HG02870 (cell line): ENCODE data around the gene ISG20.

Source experiments
- ATAC-seq: cut with Tn5 transposase; IDR thresholded peaks from one replicate; pipeline ENCODE4 v1.9.1; 2021; ENCODE audit warnings: mild to moderate bottlenecking, moderate library complexity; ENCODE audit not compliant: unreplicated experiment

Gene ISG20

DNA sequence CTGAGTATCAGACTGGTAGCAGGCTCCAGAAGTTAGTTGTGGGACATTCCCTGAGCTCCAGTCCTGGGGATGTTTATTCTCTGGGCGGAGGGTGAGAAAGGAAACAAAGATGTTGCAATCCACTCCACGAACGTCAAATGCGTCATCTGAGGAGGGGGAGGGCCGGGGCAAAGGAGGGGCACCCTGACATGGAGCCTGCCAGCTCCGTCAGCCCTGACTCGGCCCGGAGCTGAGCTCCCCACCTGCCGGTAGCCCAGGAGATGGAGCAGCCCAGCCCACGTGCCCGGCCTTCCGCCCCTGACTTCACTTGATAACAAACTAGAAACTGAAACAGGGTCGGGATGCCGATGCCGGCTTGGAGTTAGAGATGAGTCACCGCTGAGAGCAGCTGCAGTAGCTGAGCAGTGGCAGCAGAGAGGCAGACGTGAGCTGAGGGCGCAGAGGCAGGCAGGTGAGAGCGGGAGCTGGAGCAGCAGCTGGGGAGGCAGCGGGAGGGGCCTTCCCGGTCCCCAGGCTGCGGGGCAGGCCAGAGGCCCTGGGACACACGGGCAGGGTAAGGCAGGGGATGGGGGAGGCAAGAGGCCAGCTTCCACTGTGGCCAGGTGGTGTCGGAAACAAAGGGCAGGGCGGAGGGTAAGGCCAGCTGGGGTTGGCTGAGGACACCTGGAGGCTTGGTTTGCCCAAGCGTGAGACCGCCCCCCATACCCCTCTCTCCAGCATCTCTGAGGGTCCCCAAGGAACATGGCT lies at the start of gene ISG20:
Gene ISG20, plus strand, starts transcription at position 391 of the 747 bp plus-strand sequence. Its CDS starts 351 bp downstream, at position 742.
- peak; percentile 62 for ATAC-seq

DNA sequence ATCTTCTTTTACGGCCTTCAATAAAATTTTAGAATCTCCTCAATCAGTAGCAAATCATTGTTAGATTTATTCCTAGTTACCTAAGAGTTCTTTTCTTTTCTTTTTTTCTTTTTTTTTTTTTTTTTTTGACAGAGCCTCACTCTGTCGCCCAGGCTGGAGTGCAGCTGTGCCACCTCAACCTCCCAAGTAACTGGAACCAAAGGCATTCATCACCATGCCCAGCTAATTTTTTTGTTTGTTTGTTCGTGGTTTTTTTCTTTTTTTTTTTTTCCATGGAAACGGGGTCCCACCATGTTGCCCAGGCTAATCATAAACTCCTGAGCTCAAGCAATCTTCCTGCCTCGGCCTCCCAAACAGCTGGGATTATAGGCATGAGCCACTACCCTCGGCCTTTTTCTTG lies 48.1 kb upstream of the ISG20 start:
- ATAC-seq = no peak

DNA sequence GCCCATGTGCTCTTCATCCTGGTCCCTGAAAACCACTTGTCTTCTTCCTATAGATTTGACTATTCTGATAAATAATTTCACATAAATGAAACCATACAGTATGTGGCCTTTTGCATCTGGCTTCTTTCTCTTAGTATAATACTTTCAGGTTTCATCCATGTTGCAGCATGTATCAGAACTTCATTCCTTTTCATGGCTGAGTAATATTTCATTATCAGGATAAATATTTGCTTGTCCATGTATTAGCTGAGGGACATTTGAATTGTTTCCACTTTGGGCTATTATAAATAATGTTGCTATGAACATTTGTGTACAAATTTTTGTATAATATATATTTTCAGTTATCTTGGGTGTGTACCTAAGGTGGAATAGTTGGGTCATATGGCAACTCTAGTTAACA lies 47.4 kb upstream of the ISG20 start:
- no peak for ATAC-seq

DNA sequence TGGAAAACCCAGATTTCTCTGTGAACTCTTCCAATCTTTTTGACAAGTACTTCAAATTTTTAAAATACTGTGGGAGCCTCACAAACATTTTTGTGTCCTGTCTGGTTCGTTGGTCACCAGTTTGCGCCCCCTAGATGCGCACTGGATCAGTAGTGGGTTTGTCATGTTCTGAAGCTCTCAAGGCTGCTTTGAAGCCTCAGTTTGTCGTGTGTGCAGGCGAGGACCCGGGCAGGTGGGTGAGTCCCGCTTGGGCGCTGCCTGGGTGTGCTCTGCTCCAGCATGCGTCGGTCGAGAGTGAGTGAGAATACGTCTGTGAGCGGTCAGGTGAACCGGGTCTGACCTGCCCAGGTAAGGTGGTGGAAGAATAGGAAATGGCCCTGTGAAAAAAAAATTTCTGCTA lies 34.9 kb upstream of the ISG20 start:
- no peak for ATAC-seq

DNA sequence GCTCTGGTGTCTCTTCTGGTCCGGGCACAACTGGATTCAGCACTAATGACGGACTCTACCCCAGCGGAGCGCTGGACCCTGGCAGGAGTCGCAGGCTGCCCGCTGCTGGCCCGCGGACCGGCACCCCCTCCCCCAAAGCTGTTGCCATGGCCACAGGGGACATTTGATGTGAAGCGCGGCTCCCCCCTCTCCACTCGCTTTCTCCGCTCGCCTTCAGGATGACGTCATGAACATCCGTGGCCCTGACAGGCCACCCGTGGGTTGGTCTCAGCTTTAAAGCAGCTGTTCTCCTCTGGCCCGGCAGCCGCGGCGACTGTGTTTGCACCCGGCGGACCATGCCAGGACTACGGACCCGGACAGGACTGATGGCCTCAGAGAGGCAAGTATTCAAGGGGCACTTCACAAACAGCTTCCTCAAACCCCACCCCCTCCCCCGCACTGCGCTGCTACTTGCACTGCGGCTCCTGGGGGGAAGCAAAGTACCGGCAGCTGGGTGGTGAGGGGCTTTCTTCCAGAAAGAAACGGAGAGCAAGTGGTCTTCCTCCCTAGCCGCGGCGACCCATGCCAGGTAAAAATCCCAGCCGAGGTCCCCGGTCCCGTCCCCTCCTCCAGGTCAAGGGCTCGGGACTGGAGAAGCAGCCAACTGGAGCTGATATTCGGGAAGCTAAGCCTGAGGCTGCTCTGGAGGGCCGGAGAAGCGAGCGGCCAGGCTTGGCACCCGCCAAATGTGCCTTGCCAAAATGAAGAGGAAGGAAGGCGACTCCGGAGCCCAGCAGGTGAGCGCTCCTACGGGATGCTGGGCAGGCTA lies 34.2 kb upstream of the ISG20 start:
- ATAC-seq = no peak

DNA sequence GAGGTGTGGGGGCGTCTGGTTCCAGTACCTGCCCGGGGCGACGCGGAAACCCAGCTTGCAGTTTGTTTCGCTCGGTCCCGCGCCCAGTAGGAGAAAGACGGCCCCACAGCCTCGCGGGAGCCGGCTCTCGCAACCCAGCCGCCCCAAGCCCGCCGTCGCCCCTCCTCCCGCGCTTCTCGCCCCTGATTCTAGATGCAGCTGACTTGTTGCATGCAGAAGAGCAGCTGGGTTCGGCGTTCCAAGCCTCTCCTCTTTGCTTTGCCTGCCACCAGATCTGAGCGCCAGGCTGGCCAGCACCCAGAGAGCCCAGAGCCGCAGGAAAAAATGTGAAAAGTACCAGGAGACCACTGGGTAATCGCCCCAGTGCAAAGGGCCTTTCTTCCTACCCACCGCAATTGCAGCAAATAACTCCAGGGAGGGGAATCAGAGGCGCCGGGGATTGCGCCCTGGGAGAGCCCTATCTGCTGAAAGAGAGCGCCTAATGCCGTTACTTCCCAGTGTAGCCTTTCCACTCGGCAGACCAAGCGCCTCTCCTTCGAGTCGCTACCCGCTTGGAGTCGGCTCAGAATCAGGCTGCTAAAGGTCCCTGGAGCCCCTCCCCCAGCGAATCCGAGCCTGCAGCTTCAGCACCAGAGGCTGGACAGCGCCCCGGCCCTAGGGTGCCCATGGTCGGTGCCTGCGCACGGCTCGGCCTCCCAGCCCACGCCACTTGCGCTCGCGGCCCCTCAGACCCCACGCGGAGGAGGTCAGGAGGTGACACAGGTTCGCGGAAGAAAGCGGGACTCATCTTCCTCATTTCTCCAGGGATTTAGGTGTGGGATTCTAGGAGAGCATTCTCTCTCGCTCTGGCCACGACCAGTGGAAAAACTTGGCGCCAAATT lies 33.4 kb upstream of the ISG20 start:
- no peak for ATAC-seq

DNA sequence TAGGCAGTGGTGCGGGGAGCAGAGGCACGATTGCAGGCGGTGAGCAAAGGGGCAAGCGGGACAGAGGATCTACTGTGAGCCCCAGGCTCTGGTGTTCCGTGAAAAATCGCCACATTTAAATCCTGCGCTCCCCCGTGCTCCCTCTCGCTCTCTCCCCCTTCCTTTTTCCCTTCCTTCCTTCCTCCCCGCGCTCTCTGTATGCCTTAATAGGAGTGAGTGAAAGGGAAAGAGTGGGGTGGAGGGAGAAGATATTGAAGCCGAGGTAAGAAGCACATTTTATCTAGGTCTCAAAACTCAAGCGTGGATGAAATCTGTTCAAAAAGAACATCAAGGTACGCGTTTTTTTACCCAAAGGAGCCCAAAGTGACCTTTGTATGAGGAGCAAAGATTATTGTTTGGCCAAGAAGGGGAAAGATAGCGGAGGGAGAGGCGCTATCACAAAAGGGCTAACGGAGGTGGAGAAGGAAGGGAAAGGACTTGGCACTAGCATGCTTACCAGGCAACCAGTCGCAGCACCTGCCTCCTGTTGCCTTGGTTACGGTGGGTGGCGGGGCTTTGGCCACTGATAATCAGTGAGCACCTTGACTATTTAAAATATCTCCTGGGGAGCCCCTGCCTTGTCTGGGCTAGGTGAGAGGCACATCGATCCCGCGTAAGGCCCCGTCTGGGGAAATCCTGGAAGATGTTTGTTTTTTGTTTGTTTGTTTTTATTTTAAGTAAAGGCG lies 32.6 kb upstream of the ISG20 start:
- no peak for ATAC-seq

DNA sequence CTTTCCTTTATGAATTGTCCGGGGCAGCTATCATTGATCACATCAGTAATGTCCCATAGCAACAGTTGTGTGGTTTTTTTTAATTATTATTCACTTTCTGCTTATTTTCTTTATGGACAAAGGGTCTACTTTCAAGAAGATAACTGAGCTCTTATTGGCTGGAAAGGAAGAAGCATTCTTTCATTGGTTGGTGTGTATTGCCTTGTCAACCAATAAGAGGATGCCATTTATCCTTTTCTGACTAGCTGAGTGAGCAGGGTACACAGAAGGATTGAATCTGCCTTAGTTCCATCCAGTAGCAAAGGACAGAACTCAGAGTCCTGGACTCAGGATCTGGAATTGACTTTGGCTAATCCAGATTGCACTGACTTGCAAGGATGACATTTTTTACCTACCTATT lies 30.9 kb upstream of the ISG20 start:
- ATAC-seq = no peak

DNA sequence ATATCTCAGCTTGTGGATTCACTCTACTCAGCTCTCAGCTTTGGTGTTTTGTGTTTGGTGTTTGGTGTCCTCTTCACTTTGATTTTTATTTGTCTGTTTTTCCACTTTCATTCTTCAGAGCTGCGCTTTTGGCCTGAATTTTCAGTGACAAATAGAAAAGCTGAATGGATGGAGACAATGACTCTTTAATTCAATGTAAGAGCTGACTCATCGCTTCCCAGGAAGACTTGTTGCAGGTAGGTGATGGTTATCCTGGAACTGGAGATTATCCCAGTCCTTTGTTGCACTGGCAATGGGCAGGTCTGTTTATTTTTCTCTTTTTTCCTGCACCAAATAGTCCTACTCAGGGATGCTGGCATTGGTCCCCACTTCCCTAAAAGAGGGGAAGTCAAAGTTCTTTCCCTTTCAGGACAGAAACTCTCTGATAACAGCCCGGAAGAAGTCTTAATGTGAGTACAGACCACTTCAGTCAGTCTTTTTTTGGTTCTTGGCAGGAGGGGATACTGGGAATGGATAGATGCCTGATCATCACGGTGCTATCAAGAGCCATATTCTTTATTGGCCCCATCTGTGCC lies 30.1 kb upstream of the ISG20 start:
- ATAC-seq = no peak

DNA sequence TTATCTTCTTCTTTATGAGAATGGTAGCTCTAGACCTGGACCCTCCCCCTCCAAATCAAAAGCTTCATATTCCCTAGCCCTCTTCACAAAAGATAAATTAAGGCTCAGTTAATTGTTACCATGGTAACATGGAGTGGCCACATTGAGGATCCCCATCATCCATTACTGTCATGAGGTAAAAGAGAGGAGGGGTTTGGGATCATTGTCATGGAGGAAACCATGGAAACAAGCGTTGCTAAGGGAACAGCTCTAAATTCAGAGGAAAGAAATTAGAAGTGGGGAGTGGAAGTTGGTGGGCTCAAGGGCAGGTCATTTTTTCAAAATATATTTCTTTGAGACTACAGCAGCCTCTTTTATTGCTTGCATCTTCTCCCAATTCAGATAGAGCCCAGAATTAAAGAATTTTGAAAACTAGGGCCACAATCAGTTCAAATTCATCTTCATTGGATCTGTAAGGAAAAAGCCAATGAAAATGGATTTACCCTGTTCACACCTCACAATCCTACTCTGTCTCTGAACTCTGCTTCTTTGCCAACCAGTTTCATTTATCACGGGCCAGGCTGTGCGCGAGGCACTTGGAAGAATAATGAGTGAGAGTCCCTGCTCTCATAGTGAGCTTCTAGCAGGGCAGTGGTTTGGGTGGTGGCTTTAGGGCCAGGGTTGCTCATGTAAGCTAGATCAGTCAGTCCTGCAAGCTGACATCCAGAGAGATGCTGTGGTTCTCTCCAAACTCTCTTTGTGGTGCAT lies 29.3 kb upstream of the ISG20 start:
- no peak for ATAC-seq

DNA sequence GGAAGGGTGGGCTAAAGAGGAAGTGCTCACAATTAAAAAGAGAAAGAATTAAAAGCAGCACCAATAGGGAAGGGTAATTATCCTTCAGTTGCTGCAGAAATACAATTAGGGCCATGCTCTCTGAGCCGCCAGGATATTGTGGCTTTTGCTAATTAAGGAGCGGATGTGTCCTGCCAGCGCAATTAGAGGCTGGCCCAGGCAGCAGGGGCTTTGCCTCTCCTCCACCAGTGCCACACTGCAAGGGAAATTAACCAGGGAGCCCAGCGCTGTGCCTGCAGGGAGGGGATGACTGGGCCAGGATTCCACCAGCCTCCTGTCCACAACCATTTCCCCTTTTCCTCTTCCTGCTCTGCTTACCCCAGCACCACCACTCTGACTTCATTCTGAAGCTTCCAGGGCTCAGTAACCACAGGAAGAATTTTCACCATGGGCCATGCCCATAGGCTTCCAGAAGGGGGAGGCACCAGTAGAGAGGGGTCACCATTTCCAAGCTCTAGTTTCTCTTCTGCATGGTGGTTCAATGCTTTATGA lies 28.1 kb upstream of the ISG20 start:
- ATAC-seq = no peak

DNA sequence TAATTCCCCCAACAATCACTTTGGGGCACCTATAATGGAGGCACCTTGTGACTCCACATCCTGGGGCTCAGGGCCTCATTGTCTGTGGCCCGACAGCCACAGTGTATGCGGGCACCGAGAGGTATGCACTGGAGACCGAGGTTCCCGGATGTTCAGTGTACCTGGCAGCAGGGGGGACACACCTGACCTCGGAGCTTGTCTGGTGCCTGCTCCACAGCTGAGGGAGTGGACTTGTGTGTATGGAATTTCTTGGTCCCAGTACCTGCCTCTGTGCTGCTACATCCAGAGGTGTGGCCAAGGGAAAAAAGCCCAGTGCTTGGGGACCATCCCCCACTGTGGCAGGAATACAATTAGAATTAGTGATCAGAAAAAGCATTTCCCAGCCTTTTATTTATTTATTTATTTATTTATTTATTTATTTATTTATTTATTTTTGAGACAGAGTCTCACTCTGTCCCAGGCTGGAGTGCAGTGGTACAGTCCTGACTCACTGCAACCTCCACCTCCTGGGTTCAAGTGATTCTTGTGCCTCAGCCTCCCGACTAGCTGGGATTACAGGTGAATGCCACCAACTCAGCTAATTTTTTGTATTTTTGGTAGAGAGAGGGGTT lies 26.5 kb upstream of the ISG20 start:
- no peak for ATAC-seq

DNA sequence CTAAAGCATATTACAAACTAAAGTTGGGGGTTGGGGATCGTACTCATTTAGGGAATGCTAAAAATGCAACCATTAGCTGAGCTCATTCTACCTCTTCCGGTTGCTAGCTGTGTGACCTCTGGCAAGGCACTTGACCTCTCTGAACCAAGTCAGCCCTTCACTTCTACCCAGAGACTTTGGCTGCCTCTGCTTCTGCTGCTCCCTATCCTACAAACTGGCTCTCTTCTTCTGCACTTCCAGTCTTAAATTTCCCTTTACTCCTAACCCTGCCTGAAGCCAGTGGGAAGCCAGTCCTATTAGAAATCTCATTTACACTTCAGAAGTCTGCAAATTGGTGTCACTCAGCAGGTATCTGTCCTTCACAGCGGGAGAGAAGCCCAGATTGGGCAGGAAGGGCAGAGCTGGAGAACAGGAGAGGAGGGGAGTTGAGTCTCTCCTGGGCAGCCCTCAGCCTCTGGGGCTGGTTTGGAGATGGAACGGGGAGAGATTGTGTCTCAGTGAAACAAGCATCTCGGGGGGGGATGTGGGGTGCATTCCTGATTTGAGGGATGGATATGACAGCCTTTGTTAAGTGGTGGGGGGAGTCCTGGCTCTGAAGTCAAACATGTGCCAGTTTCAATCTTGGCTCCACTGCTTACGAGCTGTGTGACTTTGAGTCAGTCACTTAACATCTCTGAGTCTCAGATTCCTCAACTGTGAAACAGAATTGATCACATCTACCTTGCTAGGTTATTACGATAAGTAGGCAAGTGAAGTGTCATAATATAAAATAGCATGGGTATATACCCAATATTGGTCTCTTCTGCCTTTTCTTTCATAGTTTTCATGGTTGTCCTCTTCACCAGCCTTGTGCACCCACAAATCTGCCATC lies 25.5 kb upstream of the ISG20 start:
- ATAC-seq = no peak

DNA sequence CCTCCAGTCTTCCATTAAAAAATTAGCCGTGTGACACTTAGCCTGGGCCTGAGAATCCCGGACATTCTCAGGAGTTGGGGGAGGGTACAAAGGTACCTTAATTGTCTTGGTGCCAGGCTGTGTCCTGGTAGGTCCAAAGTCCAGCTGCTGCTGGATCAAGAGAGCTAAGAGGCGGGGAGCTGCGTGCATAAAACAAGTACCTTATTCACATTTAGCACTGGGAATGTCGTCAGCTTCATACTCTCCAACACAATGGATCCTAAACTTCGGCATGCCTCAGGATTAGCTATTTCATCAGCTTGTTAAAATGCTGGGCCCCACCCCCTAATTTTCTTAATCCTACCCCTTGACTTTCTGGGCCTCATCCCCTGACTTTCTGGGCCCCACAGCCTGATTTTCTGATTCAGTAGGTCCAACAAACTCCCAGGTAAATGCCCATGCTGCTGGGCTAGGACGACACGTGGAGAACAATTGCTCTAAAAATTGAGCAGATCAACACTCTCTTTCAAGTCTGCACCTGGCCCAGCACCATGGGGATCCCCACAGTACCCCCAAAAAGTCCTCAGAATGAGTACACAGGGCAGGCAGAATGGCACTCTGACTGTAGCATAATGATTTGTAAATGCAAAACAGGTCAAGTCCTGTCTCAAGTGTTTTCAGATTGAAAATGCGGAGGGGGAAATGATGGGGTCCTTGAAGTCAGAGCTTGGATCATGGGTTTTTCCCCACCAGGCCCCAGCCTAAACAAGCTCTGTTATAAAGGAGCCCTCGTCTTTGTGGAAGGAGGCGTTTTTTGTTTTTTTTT lies 23.3 kb upstream of the ISG20 start:
- peak; percentile 84 for ATAC-seq

DNA sequence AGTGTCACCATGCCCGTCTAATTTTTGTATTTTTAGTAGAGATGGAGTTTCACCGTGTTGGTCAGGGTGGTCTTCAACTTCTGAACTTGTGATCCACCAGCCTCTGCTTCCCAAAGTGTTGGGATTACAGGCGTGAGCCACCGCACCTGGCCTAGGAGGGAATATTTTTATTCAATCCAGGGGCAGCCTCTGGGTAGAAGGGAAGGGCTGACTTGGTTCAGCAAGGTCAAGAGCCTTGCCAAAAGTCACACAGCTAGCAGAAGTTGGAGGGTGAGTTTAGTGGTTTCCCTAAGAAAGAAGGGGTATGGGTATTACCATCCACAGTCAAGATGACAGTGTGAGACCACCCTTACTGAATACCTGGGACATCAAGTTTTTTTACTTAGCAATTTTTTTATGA lies 22.6 kb upstream of the ISG20 start:
- ATAC-seq = no peak

DNA sequence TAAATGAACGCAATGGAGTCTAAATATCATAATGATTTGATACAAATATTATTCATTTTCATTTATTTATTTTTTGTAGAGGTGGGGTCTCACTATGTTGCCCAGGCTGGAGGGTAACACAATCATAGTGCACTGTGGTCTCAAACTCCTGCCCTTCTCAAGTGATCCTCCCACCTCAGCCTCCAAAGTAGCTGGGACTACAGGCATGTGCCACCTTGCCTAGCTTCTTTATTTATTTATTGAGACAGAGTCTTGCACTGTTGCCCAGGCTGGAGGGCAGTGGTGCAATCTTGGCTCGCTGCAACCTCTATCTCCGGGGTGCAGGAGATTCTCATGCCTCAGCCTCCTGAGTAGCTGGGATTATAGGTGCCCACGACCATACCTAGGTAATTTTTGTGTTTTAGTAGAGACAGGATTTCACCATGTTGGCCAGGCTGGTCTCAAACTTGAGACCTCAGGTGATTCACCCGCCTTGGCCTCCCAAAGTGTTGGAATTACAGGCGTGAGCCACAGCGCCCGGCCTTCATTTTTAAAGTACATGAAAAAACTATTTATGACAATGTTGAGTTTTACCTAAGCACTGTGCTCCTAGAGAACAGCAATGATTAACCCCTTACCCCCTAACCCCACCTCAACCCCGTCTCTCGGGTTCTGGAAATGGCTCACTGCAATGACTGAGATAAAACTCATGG lies 21.6 kb upstream of the ISG20 start:
- no peak for ATAC-seq

DNA sequence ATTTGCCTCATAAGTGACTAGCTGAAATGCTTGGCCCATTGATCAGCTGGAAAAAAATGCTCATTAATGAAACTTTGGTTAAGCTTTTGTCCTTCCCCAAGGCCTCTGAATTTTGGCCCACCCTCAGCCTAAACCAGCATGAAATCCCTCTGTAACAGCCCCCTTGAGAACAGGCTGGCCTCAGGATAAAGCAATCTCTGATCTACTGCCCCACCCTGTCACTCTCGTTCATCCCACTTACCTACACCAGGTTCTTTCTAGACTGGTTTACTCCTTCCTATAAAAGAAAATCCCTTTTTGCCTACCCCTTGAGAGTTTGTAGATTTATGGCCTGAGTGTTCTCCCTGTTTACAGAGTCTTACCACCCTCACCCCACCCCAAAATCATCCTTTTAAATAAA lies 21.0 kb upstream of the ISG20 start:
- ATAC-seq = no peak
